ENCODE measurements around the gene LTBP1.

The LTBP1 gene

GRCh38 chr2:33333433-33333832 lies 386.7 kb downstream of the LTBP1 start:
- intact Hi-C loops (cut with micrococcal nuclease) = no loop called here
- Mint-ChIP-seq H3K4me1 (ENCODE audit: low read depth) (peaks cover 7% of the 10 kb centered on the region), H3K36me3 (ENCODE audit: low read depth) (no peaks in the 10 kb centered on the region), H3K27ac (no peak overlapping the region), H3K9me3 (peaks cover 8% of the 10 kb centered on the region), H3K27me3 (no peaks in the 10 kb centered on the region), H3K4me3 (no peak overlapping the region)

GRCh38 chr2:33334083-33334482 lies 387.3 kb downstream of the LTBP1 start:
- Mint-ChIP-seq H3K36me3 (ENCODE audit: low read depth) (no peaks in the 10 kb centered on the region), H3K4me1 (ENCODE audit: low read depth) (peaks cover 7% of the 10 kb centered on the region), H3K4me3 (no peak overlapping the region), H3K9me3 (peaks cover 8% of the 10 kb centered on the region), H3K27ac (no peak overlapping the region), H3K27me3 (no peaks in the 10 kb centered on the region)
- intact Hi-C loops (cut with micrococcal nuclease) = no loop called here

- intact Hi-C loops (cut with micrococcal nuclease) = no loop called here
- H3K27ac Mint-ChIP-seq = no peak overlapping the region
These were observed 388.8 kb downstream of the LTBP1 start for GRCh38 chr2:33335516-33335915.

GRCh38 chr2:33336036-33336625 lies 389.4 kb downstream of the LTBP1 start:
- Mint-ChIP-seq H3K36me3 (ENCODE audit: low read depth) (no peaks in the 10 kb centered on the region), H3K27me3 (peaks cover 2% of the 10 kb centered on the region), H3K27ac (peak overlapping the region; percentile 41), H3K9me3 (peaks cover 8% of the 10 kb centered on the region), H3K4me1 (ENCODE audit: low read depth) (peaks cover 7% of the 10 kb centered on the region), H3K4me3 (peak overlapping the region; percentile 39)
- intact Hi-C loops (cut with micrococcal nuclease) = no loop called here

More at GRCh38 chr2:33335516-33335915, 388.8 kb downstream of the LTBP1 start:
- Mint-ChIP-seq H3K4me3 (no peak overlapping the region), H3K27me3 (peaks cover 2% of the 10 kb centered on the region), H3K9me3 (peaks cover 8% of the 10 kb centered on the region), H3K36me3 (ENCODE audit: low read depth) (no peaks in the 10 kb centered on the region), H3K4me1 (ENCODE audit: low read depth) (peaks cover 7% of the 10 kb centered on the region)

- H3K27ac Mint-ChIP-seq = no peak overlapping the region
- peaks cover 2% of the 10 kb centered on the region for H3K27me3 Mint-ChIP-seq
- no peaks in the 10 kb centered on the region for H3K36me3 Mint-ChIP-seq (ENCODE audit: low read depth)
- intact Hi-C loops (cut with micrococcal nuclease) = no loop called here
- peaks cover 7% of the 10 kb centered on the region for H3K4me1 Mint-ChIP-seq (ENCODE audit: low read depth)
- no peak overlapping the region for H3K4me3 Mint-ChIP-seq
- H3K9me3 Mint-ChIP-seq = peaks cover 8% of the 10 kb centered on the region
These were observed 390.7 kb downstream of the LTBP1 start for GRCh38 chr2:33337385-33337960.

GRCh38 chr2:33337981-33338380 lies 391.2 kb downstream of the LTBP1 start:
- Mint-ChIP-seq H3K27me3 (peaks cover 2% of the 10 kb centered on the region), H3K4me3 (no peak overlapping the region), H3K27ac (no peak overlapping the region), H3K4me1 (ENCODE audit: low read depth) (peaks cover 7% of the 10 kb centered on the region), H3K36me3 (ENCODE audit: low read depth) (no peaks in the 10 kb centered on the region), H3K9me3 (peaks cover 8% of the 10 kb centered on the region)
- intact Hi-C loops (cut with micrococcal nuclease) = no loop called here

- no peaks in the 10 kb centered on the region for H3K9me3 Mint-ChIP-seq
- no peaks in the 10 kb centered on the region for H3K36me3 Mint-ChIP-seq (ENCODE audit: low read depth)
- intact Hi-C loops (cut with micrococcal nuclease) = no loop called here
- H3K27me3 Mint-ChIP-seq = peaks cover 2% of the 10 kb centered on the region
- no peak overlapping the region for H3K27ac Mint-ChIP-seq
- peaks cover 7% of the 10 kb centered on the region for H3K4me1 Mint-ChIP-seq (ENCODE audit: low read depth)
- no peak overlapping the region for H3K4me3 Mint-ChIP-seq
These were observed 392.5 kb downstream of the LTBP1 start for GRCh38 chr2:33339269-33339668.

- H3K9me3 Mint-ChIP-seq = no peaks in the 10 kb centered on the region
These were observed 393.5 kb downstream of the LTBP1 start for GRCh38 chr2:33340280-33340679.

GRCh38 chr2:33342171-33342570 lies 395.4 kb downstream of the LTBP1 start:
- Mint-ChIP-seq H3K27me3 (peaks cover 2% of the 10 kb centered on the region), H3K4me1 (ENCODE audit: low read depth) (no peaks in the 10 kb centered on the region), H3K27ac (no peak overlapping the region), H3K36me3 (ENCODE audit: low read depth) (no peaks in the 10 kb centered on the region), H3K9me3 (no peaks in the 10 kb centered on the region), H3K4me3 (no peak overlapping the region)
- intact Hi-C loops (cut with micrococcal nuclease) = no loop called here

More at GRCh38 chr2:33340280-33340679, 393.5 kb downstream of the LTBP1 start:
- Mint-ChIP-seq H3K27ac (no peak overlapping the region), H3K4me1 (ENCODE audit: low read depth) (peaks cover 7% of the 10 kb centered on the region), H3K4me3 (no peak overlapping the region), H3K27me3 (peaks cover 2% of the 10 kb centered on the region), H3K36me3 (ENCODE audit: low read depth) (no peaks in the 10 kb centered on the region)
- intact Hi-C loops (cut with micrococcal nuclease) = no loop called here

GRCh38 chr2:33342705-33343104 lies 396.0 kb downstream of the LTBP1 start:
- intact Hi-C loops (cut with micrococcal nuclease) = no loop called here
- H3K9me3 Mint-ChIP-seq = no peaks in the 10 kb centered on the region
- no peak overlapping the region for H3K4me3 Mint-ChIP-seq
- H3K27ac Mint-ChIP-seq = no peak overlapping the region
- H3K27me3 Mint-ChIP-seq = peaks cover 3% of the 10 kb centered on the region
- H3K36me3 Mint-ChIP-seq (ENCODE audit: low read depth) = no peaks in the 10 kb centered on the region
- H3K4me1 Mint-ChIP-seq (ENCODE audit: low read depth) = no peaks in the 10 kb centered on the region

- Mint-ChIP-seq H3K36me3 (ENCODE audit: low read depth) (no peaks in the 10 kb centered on the region), H3K4me1 (ENCODE audit: low read depth) (no peaks in the 10 kb centered on the region), H3K27me3 (peaks cover 3% of the 10 kb centered on the region), H3K4me3 (no peak overlapping the region), H3K27ac (no peak overlapping the region), H3K9me3 (no peaks in the 10 kb centered on the region)
- intact Hi-C loops (cut with micrococcal nuclease) = no loop called here
These were observed 396.7 kb downstream of the LTBP1 start for GRCh38 chr2:33343387-33343895.

GRCh38 chr2:33344230-33344629 lies 397.5 kb downstream of the LTBP1 start:
- Mint-ChIP-seq H3K27ac (no peak overlapping the region), H3K4me1 (ENCODE audit: low read depth) (no peaks in the 10 kb centered on the region), H3K27me3 (peaks cover 3% of the 10 kb centered on the region), H3K4me3 (no peak overlapping the region), H3K36me3 (ENCODE audit: low read depth) (no peaks in the 10 kb centered on the region), H3K9me3 (no peaks in the 10 kb centered on the region)
- intact Hi-C loops (cut with micrococcal nuclease) = no loop called here

GRCh38 chr2:33347856-33348255 lies 401.1 kb downstream of the LTBP1 start:
- Mint-ChIP-seq H3K27me3 (peaks cover 1% of the 10 kb centered on the region), H3K27ac (no peak overlapping the region), H3K4me1 (ENCODE audit: low read depth) (no peaks in the 10 kb centered on the region), H3K4me3 (no peak overlapping the region), H3K36me3 (ENCODE audit: low read depth) (no peaks in the 10 kb centered on the region), H3K9me3 (no peaks in the 10 kb centered on the region)
- intact Hi-C loops (cut with micrococcal nuclease) = no loop called here

GRCh38 chr2:33350632-33351031 lies 403.9 kb downstream of the LTBP1 start:
- intact Hi-C loops (cut with micrococcal nuclease) = no loop called here
- Mint-ChIP-seq H3K27ac (no peak overlapping the region), H3K36me3 (ENCODE audit: low read depth) (no peaks in the 10 kb centered on the region), H3K4me3 (no peak overlapping the region), H3K27me3 (peaks cover 1% of the 10 kb centered on the region), H3K9me3 (peaks cover 11% of the 10 kb centered on the region), H3K4me1 (ENCODE audit: low read depth) (no peaks in the 10 kb centered on the region)

- H3K27me3 Mint-ChIP-seq = peaks cover 1% of the 10 kb centered on the region
- H3K9me3 Mint-ChIP-seq = peaks cover 19% of the 10 kb centered on the region
- no peak overlapping the region for H3K27ac Mint-ChIP-seq
- H3K4me3 Mint-ChIP-seq = no peak overlapping the region
- H3K36me3 Mint-ChIP-seq (ENCODE audit: low read depth) = no peaks in the 10 kb centered on the region
- intact Hi-C loops (cut with micrococcal nuclease) = no loop called here
- no peaks in the 10 kb centered on the region for H3K4me1 Mint-ChIP-seq (ENCODE audit: low read depth)
These were observed 405.0 kb downstream of the LTBP1 start for GRCh38 chr2:33351781-33352180.

Data from dendritic cell treated with granulocyte-macrophage colony-stimulating factor and Interleukin-4, amounts not matched to agents 40 ng/mL and 50 ng/mL, for 4 days (primary cell).